HEK293 (cell line): Measurements from ENCODE around the gene FCN3.
"Not testable (repeated sequence)": the region's sequence is repeated elsewhere in the genome, so short reads cannot be mapped to it uniquely, and the experiment has no call there.

ENCODE experiments used
- CTCF ChIA-PET: fragments of 350-600 bp; formaldehyde crosslinking; extraction: SDS; loops from one replicate; lab custom pipeline; 2021; ENCODE audit warnings: antibody characterized with exemption; lab: Yijun Ruan, JAX
- POLR2A ChIA-PET: fragments of 300-600 bp; formaldehyde crosslinking; extraction: SDS; loops from one replicate; lab custom pipeline; 2020; ENCODE audit warnings: antibody characterized with exemption, inconsistent platforms; lab: Yijun Ruan, JAX
- H3K27ac ChIP-seq: fragments of 200-500 bp; sonication (Bioruptor generic); 2 replicates; pipeline ENCODE4 v1.5.1; 2014; ENCODE audit warnings: low read depth, low read length, control low read depth, inconsistent platforms; ENCODE audit errors: extremely low read depth
- H3K36me3 ChIP-seq, 2 experiments: fragments of 200-500 bp in 1 of 2; sonication (Bioruptor generic) in 1 of 2; 1 replicate in 1 of 2; 2 replicates in 1 of 2; pipeline ENCODE4 v1.5.1; 2014 to 2017; ENCODE audit warnings: inconsistent platforms in 2 of 2, low read length in 2 of 2; ENCODE audit not compliant: control insufficient read depth in 2 of 2, insufficient read depth in 1 of 2
- H3K4me1 ChIP-seq: fragments of 200-500 bp; sonication (Bioruptor generic); 2 replicates; pipeline ENCODE4 v1.5.1; 2014; ENCODE audit warnings: mild to moderate bottlenecking, low read length, inconsistent platforms; ENCODE audit not compliant: control insufficient read depth, insufficient read depth
- H3K4me3 ChIP-seq: 2 replicates; pipeline ENCODE4 v1.5.1; 2011; ENCODE audit warnings: low read depth, mild to moderate bottlenecking, control low read depth, low read length, moderate library complexity
- H3K9me3 ChIP-seq: fragments of 200-500 bp; sonication (Bioruptor generic); 2 replicates; pipeline ENCODE4 v1.5.1; 2014; ENCODE audit warnings: low read depth, low read length, inconsistent platforms; ENCODE audit not compliant: control insufficient read depth, insufficient read depth
- GLIS1 ChIP-seq: fragments of 450-650 bp; formaldehyde crosslinking; IDR thresholded peaks from 2 replicates; pipeline ENCODE4 v1.5.1; 2016; ENCODE audit warnings: missing biosample characterization, missing genetic modification characterization
- HIC1 ChIP-seq: fragments of 450-650 bp; formaldehyde crosslinking; IDR thresholded peaks from 2 replicates; pipeline ENCODE4 v1.5.1; 2016; ENCODE audit warnings: missing biosample characterization, missing genetic modification characterization
- HOXA7 ChIP-seq: sonication (generic); formaldehyde crosslinking; IDR thresholded peaks from 2 replicates; pipeline ENCODE4 v1.8.1; 2022; ENCODE audit warnings: missing genetic modification reagents, borderline replicate concordance
- HOXC10 ChIP-seq: sonication (generic); formaldehyde crosslinking; IDR thresholded peaks from 2 replicates; pipeline ENCODE4 v1.8.1; 2023; ENCODE audit warnings: mild to moderate bottlenecking, missing genetic modification reagents
- INSM2 ChIP-seq: fragments of 450-650 bp; formaldehyde crosslinking; IDR thresholded peaks from 2 replicates; pipeline ENCODE4 v1.5.1; 2016; ENCODE audit warnings: missing biosample characterization, missing genetic modification characterization
- KLF1 ChIP-seq: fragments of 450-650 bp; formaldehyde crosslinking; IDR thresholded peaks from 2 replicates; pipeline ENCODE4 v1.5.1; 2016; ENCODE audit warnings: missing biosample characterization, missing genetic modification characterization
- KLF9 ChIP-seq: fragments of 450-650 bp; formaldehyde crosslinking; IDR thresholded peaks from 2 replicates; pipeline ENCODE4 v1.5.1; 2016; ENCODE audit warnings: missing biosample characterization, missing genetic modification characterization, low read depth
- MYNN ChIP-seq: fragments of 450-650 bp; formaldehyde crosslinking; IDR thresholded peaks from 2 replicates; pipeline ENCODE4 v1.5.1; 2016; ENCODE audit warnings: missing biosample characterization, missing genetic modification characterization, borderline replicate concordance
- SP3 ChIP-seq: fragments of 450-650 bp; formaldehyde crosslinking; IDR thresholded peaks from 2 replicates; pipeline ENCODE4 v1.5.1; 2016; ENCODE audit warnings: missing biosample characterization, missing genetic modification characterization
- TRIM28 ChIP-seq: IDR thresholded peaks from 2 replicates; pipeline ENCODE4 v1.6.1; 2011; ENCODE audit warnings: low read length, control low read depth, borderline replicate concordance
- YY1 ChIP-seq: fragments of 450-650 bp; formaldehyde crosslinking; IDR thresholded peaks from 2 replicates; pipeline ENCODE4 v1.5.1; 2018; ENCODE audit warnings: missing biosample characterization, missing genetic modification characterization
- YY2 ChIP-seq: fragments of 450-650 bp; formaldehyde crosslinking; IDR thresholded peaks from 2 replicates; pipeline ENCODE4 v1.5.1; 2016; ENCODE audit warnings: missing biosample characterization, missing genetic modification characterization
- ZNF140 ChIP-seq: fragments of 450-650 bp; formaldehyde crosslinking; IDR thresholded peaks from 2 replicates; pipeline ENCODE4 v1.5.1; 2016; ENCODE audit warnings: missing biosample characterization, missing genetic modification characterization
- ZNF146 ChIP-seq: fragments of 450-650 bp; formaldehyde crosslinking; IDR thresholded peaks from 2 replicates; pipeline ENCODE4 v1.5.1; 2016; ENCODE audit warnings: missing biosample characterization, missing genetic modification characterization
- ZNF155 ChIP-seq: fragments of 450-650 bp; formaldehyde crosslinking; IDR thresholded peaks from 2 replicates; pipeline ENCODE4 v1.5.1; 2016; ENCODE audit warnings: missing biosample characterization, missing genetic modification characterization
- ZNF157 ChIP-seq: fragments of 450-650 bp; formaldehyde crosslinking; IDR thresholded peaks from 2 replicates; pipeline ENCODE4 v1.5.1; 2016; ENCODE audit warnings: missing biosample characterization, missing genetic modification characterization
- ZNF174 ChIP-seq: fragments of 450-650 bp; formaldehyde crosslinking; IDR thresholded peaks from 2 replicates; pipeline ENCODE4 v1.5.0; 2017; ENCODE audit warnings: missing biosample characterization, mild to moderate bottlenecking, missing genetic modification characterization
- ZNF274 ChIP-seq, 2 experiments: fragments of 200-500 bp in 1 of 2; fragments of 450-650 bp in 1 of 2; sonication (Bioruptor generic) in 1 of 2; formaldehyde crosslinking in 1 of 2; IDR thresholded peaks; 2 replicates each; pipeline versions ENCODE4 v1.5.1 to v1.6.1; 2014 to 2016; ENCODE audit warnings: borderline replicate concordance in 1 of 2, inconsistent platforms in 1 of 2, low read length in 1 of 2, missing biosample characterization in 1 of 2, missing genetic modification characterization in 1 of 2
- ZNF335 ChIP-seq: fragments of 450-650 bp; formaldehyde crosslinking; conservative IDR thresholded peaks from 2 replicates; pipeline ENCODE4 v1.5.1; 2016; ENCODE audit warnings: missing biosample characterization, missing genetic modification characterization
- ZNF354C ChIP-seq: fragments of 450-650 bp; formaldehyde crosslinking; IDR thresholded peaks from 2 replicates; pipeline ENCODE4 v1.5.1; 2016; ENCODE audit warnings: missing biosample characterization, missing genetic modification characterization, low read depth, borderline replicate concordance
- ZNF426 ChIP-seq: fragments of 450-650 bp; formaldehyde crosslinking; IDR thresholded peaks from 2 replicates; pipeline ENCODE4 v1.5.1; 2017; ENCODE audit warnings: missing biosample characterization, missing genetic modification characterization, mild to moderate bottlenecking, inconsistent platforms, moderate library complexity
- ZNF530 ChIP-seq: fragments of 450-650 bp; formaldehyde crosslinking; IDR thresholded peaks from 2 replicates; pipeline ENCODE4 v1.5.1; 2016; ENCODE audit warnings: low read depth, missing biosample characterization, missing genetic modification characterization
- ZNF549 ChIP-seq: fragments of 450-650 bp; IDR thresholded peaks from 2 replicates; pipeline ENCODE4 v1.5.1; 2018; ENCODE audit warnings: missing biosample characterization, missing genetic modification characterization, mild to moderate bottlenecking, inconsistent platforms, moderate library complexity
- ZNF768 ChIP-seq: fragments of 450-650 bp; formaldehyde crosslinking; IDR thresholded peaks from 2 replicates; pipeline ENCODE4 v1.5.1; 2018; ENCODE audit warnings: missing biosample characterization, mild to moderate bottlenecking, missing genetic modification characterization
- ZNF776 ChIP-seq: fragments of 450-650 bp; formaldehyde crosslinking; IDR thresholded peaks from 2 replicates; pipeline ENCODE4 v1.5.0; 2017; ENCODE audit warnings: missing biosample characterization, missing genetic modification characterization, borderline replicate concordance
- ZNF843 ChIP-seq: fragments of 450-650 bp; formaldehyde crosslinking; IDR thresholded peaks from 2 replicates; pipeline ENCODE4 v1.5.1; 2016; ENCODE audit warnings: missing biosample characterization, missing genetic modification characterization

Gene FCN3

DNA sequence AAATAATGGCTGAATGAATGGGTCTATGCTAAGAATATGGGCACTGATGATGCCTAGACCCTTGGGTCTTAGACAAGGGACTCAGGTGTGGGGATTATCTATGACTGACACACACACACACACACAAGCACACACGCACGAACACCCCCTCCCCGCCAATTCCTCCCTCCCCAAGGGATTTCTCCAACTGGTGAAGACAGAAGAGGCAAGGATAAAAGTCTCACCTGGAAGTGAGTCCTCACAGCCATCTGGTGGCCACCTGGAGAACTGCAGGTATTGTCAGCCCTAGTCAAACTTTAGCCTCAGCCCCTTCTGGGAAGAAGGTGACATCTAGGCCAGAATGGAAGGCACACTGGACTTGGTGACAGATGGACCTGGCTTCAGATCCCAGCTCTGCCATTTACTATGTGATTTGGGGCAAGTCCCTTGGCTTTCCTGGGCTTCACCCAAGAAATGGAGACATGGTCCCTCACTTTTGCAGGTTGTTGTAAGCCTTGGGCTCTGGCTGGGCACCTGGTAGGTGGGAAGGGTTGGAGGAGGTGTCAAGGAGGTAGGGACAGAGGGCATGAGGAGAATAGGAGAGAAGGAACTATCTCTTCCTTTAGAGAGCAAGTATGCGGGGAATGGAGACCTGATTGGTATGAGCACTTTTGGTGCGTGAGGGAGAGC, 13.8 kb upstream of the FCN3 start (continued):
- no peak for TF ChIP-seq ZNF155
- TF ChIP-seq ZNF426 (tag by site-specific recombination), result no peak
- TF ChIP-seq KLF9 (tag by site-specific recombination), result no peak
- TF ChIP-seq ZNF843, result no peak
- TF ChIP-seq ZNF354C (tag by site-specific recombination), result no peak
- no peak for TF ChIP-seq ZNF274 (IDR thresholded peaks at IDR 0.05; ENCODE audit: low read length)
- no peak for TF ChIP-seq ZNF274 (tag by site-specific recombination; IDR thresholded peaks at IDR 0.05; ENCODE audit: borderline replicate concordance)
- TF ChIP-seq ZNF776, result no peak
- TF ChIP-seq HIC1, result no peak
- TF ChIP-seq TRIM28, result peak; percentile 13; the same call in 1 of the 2 replicates
- TF ChIP-seq ZNF549 (tag by site-specific recombination), result no peak
- TF ChIP-seq YY1 (tag by site-specific recombination), result no peak
- TF ChIP-seq KLF1, result no peak
- TF ChIP-seq ZNF530 (tag by site-specific recombination), result no peak
- no peak for TF ChIP-seq HOXA7 (CRISPR knock-in tag)
- no peak for TF ChIP-seq GLIS1 (tag by site-specific recombination)
- TF ChIP-seq ZNF140 (tag by site-specific recombination), result no peak
- TF ChIP-seq ZNF174 (tag by site-specific recombination), result no peak
- no peak for TF ChIP-seq ZNF768 (tag by site-specific recombination)
- TF ChIP-seq SP3, result no peak
- TF ChIP-seq YY2, result no peak
- no peak for TF ChIP-seq INSM2 (tag by site-specific recombination)
- no peak for TF ChIP-seq ZNF157 (tag by site-specific recombination)
- no peak for TF ChIP-seq MYNN
- TF ChIP-seq HOXC10 (CRISPR knock-in tag), result no peak
- TF ChIP-seq ZNF335 (tag by site-specific recombination), result no peak

DNA sequence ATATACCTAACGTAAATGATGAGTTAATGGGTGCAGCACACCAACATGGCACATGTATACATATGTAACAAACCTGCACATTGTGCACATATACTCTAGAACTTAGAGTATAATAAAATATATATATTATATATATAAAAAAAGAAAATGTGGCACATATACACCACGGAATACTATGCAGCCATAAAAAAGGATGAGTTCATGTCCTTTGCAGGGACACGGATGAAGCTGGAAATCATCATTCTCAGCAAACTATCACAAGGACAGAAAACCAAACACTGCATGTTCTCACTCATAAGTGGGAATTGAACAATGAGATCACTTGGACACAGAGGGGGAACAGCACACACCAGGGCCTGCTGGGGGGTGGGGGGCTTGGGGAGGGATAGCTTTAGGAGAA, 10.2 kb upstream of the FCN3 start:
- CTCF ChIA-PET, result interaction anchor here (0.6 to 8.9 kb wide), 8 partner anchors 17 to 325 kb away, joined by 3 to 129 read pairs (median 3); partner anchors contain the start of gene MAP3K6
- H3K9me3 ChIP-seq, H3K4me3 ChIP-seq, H3K27ac ChIP-seq, POLR2A ChIA-PET, H3K4me1 ChIP-seq, H3K36me3 ChIP-seq: not testable (repeated sequence)
- TF ChIP-seq ZNF146 (tag by site-specific recombination), result peak; percentile 90
